HT1080 (cell line): ENCODE data around the gene KRT34. TPM values are rescaled to one million over a fixed set of nuclear protein-coding genes. Genes with fewer than 3 reads are reported as not detected.
"Not testable (repeated sequence)": the region's sequence is repeated elsewhere in the genome, so short reads cannot be mapped to it uniquely, and the experiment has no call there.

Experiments used
- DNase-seq: peaks from one replicate; pipeline ENCODE4 v3.0.0-alpha.2; 2015; ENCODE audit warnings: low read depth
- polyA plus RNA-seq, 2 experiments: library from polyadenylated mRNA; depleted of rRNA; stranded (reverse); fragments of >200 nt; gene quantifications; 2 replicates each; pipeline ENCODE4 v1.2.3, GENCODE V29; 2015
- total RNA-seq: library from RNA; depleted of rRNA; stranded (reverse); fragments of >200 nt; shearing (Covaris generic); gene quantifications from 2 replicates; pipeline ENCODE4 v1.2.3, GENCODE V29; 2014; rRNA removed

Gene KRT34
- total RNA-seq = 0.80 and 1.2 TPM in 2 replicates
- 1.3 and 1.5 TPM in 2 replicates for polyA plus RNA-seq (2015; cell fraction: cytosol; rRNA removed)
- polyA plus RNA-seq (2015; cell fraction: nucleus; rRNA removed) = 0.36 and 0.62 TPM in 2 replicates

DNA sequence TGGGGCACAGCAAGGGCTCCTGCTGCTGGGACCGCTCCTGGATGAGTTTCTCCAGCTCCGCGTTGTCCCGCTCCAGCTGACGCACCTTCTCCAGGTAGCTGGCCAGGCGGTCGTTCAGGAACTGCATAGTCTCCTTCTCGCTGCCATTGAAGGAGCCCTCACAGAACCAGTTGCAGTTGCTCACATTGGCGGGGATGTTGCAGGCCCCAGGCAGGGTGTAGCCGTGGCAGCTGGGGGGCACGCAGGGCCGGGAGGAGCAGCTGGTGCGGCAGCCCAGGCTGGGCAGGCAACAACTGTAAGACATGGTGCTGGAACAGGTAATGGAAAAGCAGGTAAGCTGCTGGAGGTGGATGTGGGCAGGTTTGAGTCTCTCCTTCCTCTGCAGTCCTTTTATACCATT, at the start of gene KRT34:
TSS of gene KRT34 (minus strand) at position 364 of the 400 bp plus-strand sequence. CDS start at position 304, 60 bp downstream.
- DNase-seq = not testable (repeated sequence)

DNA sequence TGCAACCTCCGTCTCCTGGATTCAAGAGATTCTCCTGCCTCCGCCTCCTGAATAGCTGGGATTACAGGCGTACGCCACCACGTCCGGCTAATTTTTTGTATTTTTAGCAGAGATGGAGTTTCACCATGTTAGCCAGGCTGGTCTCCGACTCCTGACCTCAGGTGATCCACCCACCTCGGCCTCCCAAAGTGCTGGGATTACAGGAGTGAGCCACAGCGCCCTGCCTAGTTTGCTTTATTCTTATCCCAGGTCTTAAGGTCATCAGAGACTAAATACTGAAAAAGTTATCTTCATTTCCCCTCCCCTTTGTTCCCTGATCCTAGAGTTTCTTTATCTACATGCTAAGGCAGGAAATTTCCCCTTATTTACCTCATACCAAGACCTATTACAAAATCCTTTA, 48.3 kb upstream of the KRT34 start:
- not testable (repeated sequence) for DNase-seq

DNA sequence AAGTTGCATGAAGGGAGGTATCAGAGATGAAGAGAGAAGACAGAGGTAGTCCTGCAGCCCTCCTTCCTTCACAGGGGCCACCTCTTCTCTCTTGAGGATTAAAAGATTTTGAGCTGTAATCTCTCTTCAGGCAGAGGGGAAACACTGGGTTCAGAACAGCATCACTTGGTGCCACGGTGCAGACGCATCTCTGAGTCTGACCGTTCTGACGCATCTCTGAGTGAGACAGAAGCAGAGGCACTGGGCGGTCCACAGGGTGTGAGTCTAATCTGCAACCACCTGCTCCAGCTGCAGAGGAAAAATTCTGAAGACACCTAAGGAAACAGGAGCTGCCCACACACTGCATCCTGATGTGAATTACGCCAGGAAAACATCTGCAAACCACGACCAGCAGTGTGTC, 47.6 kb upstream of the KRT34 start:
- DNase-seq = peak; percentile 30

DNA sequence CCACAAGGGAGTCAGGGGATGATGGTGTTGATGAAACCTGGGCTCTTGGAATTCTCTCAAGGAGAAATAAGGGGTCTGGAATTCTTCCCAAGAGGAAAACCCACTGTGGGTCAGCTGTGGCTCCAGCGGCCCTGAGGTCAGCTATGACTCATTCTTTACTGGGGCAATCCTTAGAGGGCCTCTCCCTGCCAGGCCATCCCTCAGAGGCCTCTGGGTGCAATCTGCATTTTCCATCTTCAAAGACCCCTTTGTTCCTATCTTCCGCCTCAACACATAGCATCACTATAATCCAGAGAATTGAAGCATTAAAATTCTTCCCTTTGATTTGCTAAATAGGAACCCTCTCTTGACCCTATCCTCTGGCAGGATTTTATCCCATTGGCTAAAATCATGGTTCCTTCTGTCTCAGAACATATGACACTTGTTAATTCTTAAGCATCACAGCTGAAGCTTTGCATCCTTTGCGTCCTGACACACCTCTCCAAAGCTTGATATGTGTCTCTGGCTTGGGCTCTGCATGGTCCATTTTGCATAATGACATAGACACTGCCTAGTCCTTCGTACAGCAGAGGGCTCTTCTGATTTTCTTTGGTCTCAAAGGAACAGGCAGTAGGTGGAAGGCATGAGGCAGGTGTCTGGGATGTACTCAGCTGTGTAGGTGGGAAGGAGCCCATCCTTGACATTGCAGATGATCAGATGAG, 46.6 kb upstream of the KRT34 start:
- peak; percentile 65 for DNase-seq

DNA sequence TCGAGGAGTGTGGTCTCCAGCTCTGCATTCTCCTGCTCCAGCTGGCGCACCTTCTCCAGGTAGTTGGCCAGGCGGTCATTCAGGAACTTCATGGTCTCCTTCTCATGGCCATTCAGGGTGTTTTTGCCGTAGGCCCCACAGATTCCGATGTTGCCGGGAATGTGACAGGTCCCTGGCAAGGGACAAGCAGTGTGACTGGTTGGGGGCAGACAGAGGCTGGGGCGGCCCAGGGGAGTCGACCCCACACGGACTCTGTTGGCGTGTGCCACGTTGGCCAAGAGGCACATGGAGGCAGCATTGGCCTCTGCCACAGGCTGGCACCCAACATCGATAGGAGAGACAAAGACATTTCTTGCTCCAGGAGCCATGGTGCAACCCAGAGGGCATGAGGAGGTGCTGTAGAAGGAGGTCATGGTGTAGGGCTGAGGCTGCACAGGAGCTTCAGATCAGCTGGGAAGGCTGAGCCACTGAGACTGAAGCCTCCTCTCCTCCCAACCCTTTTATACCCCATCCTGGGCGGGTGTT, 42.1 kb upstream of the KRT34 start, which contains the start of gene KRT37:
TSS of gene KRT37 (minus strand) at position 475 of the 525 bp plus-strand sequence. CDS start at position 413, 62 bp downstream.
- no peak for DNase-seq

DNA sequence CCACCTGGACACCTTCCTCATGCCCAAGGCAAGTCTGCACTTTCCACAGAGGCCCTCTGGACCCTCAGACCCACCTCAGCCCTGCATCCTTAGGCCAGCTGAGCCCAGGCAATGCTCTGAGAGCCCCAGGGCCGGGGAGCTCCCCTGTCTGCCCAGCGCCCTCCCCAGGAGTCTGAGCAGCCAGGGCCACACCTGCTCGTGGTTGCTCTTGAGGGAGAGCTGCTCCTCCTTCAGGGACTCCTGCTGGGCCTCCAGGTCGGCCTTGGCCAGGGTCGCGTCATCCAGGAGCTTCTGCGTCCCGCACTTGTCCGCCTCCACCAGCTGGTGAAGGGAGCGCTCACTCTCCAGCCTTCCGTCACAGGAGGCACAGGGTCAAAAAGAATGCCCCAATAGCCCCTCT, 40.5 kb upstream of the KRT34 start:
- not testable (repeated sequence) for DNase-seq

DNA sequence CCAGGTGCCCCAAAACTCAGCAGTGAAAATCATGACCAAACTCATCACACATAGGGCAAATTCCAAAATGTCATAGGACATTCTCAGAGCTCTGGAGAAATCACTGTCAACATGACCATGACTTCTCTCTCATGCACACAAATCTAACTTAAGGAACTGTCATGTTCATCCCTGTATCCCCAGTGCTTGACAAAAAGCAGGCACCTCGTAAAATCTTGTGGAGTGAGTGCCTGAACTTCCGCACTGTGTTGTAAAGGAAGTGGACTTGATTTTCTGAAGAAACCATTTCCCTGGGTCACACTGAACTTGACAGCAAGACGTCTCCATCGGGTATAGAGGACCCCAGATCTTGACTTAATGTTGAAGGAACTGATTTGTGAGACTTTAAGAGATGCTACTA, 39.5 kb upstream of the KRT34 start:
- no peak for DNase-seq

DNA sequence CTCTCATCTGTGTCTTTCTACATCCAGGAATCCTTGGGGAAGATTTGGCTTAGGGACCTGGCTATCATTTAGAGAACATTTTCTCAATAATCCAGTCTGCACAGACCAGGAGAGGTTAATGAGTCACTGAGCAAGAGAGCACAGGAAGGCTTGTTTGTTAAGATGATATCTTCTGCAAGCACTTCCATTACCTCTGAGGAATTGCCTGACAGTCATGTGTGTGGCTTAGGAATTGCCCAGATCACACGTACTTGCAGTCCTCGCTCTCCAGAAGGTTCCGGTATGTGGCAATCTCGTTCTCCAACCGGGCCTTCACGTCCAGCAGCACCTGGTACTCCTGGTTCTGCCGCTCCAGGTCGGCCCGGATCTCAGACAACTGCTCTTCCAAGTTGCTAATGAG, 39.0 kb upstream of the KRT34 start:
- DNase-seq = peak; percentile 61

DNA sequence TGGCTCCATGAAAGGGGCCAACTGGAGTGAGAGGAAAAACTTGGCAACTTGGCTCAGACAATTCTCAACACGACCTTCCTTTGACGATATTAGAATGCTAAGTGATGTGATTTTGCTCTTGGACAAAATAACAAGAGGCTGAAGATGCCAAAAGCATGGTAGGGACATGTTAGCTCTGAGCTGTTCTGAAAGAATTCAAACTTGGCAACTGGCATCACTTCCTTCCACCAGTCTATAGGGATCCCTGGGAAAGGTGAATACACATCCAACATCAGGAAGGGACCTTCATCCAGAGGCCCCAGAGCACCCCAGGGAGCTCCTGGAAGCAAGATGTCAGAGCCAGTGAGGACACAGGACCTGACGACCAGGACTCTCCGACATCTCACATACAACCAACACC, 38.0 kb upstream of the KRT34 start:
- DNase-seq = peak; percentile 6

DNA sequence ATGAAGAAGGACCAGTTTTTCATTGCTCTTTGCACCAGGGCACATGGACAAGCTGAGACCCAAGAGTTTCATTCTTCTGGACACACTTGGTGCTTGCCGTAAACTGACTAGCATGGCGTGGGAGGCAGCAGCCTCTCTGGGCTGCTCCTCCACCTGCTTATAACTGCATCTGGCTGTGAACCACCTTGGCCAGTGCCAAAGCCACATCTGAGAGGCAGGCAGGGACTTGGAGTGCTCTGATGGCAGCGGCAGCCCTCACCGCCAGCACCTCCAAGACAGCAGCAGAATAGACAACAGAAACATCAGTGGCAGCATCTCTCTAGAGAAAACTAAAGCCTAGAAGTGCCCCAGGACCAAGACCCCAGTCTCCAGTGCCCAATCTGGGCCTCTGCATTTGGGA, 37.6 kb upstream of the KRT34 start:
- no peak for DNase-seq

DNA sequence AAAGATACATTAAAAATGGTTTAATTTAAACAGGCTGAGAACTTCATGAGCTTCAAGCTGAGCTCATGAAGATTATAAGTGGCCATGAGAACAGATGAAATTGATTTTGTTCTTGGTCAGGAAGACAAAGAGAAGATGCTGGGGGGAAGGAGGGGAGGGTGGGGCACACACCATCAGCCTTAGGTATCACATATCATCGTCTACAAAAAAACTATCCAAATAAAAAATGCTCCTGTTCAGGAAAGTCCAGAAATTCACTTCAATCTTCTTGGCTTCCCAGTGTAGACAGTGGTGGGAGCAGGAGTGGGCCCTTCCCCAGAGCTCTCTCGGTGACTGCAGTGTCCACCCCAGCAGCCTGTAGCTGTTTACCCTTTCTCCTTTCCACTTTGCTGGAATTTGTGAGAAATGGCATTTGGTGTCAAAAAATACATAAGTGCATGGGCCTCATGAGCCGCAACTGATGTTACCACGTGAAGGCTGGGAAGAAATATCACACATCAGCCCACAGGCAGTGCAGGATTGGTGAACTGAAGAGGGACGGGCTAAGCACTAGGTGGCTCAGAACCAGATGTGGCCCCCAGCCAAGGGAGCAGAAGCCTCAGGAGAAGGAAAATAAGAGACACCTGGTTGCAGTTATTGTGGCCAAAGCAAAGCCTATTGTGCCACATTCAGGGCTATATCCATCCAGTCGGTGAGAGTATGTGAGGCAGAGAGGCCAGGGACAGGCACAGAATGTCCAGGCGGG, 36.2 kb upstream of the KRT34 start:
- no peak for DNase-seq

DNA sequence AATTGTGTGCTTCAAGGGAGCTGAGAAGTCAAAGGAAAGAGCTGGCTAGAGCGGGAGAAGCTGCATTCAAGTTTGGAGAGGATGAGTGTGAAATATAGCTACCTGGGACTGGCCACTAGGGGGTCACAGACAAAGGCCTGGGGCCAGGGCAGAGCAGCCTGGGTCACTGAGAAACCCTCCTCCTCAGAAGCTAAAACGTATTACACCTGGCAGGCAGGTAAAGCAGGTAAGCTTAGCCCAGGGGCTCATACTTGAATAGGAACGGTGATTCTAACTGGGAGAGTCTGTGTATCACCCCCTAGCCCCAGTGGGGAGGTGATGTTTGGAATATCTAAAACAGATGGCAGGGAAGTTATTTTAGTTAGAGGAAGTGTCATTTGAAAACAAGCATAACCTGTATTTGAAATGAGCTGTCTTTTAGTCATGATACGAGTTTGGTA, 35.5 kb upstream of the KRT34 start:
- no peak for DNase-seq

DNA sequence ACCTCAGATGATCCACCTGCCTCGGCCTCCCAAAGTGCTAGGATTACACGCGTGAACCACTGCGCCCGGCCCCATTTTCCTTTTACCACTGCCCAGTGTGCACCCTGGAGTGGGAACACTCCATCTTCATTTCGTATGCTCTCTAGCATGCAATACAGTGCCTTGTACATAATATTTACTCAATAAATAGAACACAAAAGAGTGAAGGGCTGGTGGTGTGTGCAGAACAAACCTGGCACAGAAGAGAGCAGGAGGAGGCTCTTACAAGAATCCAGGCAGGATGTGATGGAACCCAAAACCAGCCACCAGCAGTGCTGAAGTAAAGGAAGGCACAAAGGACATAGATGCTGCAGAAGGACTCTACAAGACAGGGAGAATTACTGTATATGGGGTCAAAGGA, 35.0 kb upstream of the KRT34 start:
- no peak for DNase-seq

DNA sequence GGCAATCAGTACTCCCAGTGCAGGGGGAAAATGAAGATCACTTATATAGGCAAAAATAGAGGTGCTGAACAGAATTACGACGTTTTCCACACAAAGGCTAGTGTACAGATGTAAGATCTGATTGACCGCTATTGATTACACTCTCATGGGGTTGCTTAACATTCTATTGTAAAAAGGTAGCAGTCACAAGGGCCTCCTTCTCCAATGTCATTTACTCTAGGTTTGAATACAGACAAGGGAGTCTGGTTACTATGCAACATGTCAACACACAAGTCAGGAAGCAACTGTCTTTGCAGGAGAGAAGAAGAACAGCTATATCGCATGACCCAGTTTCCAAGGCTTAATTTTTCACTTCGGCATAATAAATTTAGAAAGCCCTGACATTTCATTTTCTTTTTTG, 34.4 kb upstream of the KRT34 start:
- DNase-seq = no peak

DNA sequence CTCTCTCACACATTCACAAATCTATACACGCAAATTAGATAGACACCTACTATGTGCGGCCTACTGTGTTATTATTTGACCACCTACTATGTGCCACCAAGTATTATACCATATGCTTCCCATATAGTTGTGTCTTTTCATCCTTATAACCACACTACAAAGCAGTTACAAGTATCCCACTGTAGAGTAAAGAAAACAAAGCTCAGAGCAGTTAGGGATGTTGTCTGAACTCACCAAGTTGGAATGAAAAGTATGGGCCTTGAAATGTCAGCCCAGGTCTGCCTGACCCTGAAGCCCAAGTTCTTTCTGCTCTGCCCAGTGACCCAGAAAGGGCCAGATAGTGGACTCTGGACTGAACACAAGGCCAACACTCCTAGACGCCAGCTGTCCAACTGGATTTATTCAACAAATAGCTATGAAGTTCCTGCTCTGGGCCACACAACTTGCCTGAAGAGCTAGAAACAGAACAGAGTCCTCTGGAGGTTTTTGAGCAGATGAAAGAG, 33.8 kb upstream of the KRT34 start:
- no peak for DNase-seq

DNA sequence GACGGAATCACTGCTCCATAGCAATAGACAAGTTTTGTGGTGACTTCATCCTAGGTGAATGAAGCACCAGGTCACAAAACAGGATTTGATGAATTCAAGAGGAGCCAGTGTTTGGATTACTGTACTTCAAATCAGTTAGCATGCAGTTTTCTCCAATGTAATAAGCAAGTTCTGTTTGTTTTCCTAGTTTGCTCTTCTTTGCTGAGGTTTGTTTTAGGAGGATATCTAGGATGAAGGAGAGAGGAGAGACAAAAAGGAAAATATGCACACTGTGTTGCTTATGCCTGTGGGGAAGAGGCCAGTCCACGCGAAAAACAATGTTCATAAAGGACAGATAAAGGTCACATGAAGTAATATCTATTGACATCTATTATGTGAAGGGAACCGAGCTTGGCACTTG, 33.3 kb upstream of the KRT34 start:
- no peak for DNase-seq

DNA sequence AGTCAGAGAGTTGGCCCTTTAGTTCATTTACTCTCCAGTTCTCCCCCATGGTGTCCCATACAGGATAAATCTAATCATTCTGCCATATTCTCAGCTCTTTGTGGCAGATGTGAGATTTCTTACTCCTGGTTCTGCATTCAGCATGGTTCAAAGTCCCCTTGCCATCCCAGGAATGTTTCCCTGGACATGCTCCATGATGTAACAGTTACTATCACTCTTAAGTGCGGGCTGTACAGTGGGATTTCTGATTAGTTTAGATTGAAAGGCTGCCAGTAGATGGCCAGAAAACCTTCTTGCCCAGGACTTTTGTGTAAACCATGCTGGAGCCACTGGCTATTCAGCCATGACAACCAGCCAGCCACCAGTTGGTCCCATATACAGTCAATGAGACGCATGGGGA, 31.9 kb upstream of the KRT34 start:
- DNase-seq = no peak

DNA sequence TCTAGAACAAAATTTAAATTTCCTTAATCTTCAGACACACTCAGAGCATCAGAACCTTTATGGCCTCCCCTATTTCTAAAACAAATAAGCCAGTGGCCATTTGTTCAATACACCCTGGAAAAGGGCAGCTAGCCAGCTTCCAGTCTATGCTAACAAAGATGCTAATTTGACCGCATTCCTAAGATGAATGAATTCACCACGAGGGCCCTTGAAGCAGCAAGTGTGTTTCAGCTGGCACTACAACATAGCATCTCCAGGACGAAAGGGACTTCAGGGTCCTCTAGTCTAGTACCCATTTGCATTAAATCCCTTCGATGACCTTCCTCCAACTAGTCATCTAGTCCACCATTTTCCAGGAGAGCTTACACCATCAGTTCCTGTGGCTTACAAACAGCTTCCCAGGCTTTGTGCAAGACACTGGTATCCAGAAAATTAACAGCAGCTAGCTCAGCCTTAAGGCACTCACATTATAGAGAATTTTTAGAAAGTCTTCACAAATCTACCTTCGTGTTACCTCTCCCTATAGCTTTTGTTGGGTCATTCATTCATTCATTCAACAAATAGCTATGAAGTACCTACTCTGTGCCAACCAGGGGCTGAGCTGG, 31.3 kb upstream of the KRT34 start:
- no peak for DNase-seq

DNA sequence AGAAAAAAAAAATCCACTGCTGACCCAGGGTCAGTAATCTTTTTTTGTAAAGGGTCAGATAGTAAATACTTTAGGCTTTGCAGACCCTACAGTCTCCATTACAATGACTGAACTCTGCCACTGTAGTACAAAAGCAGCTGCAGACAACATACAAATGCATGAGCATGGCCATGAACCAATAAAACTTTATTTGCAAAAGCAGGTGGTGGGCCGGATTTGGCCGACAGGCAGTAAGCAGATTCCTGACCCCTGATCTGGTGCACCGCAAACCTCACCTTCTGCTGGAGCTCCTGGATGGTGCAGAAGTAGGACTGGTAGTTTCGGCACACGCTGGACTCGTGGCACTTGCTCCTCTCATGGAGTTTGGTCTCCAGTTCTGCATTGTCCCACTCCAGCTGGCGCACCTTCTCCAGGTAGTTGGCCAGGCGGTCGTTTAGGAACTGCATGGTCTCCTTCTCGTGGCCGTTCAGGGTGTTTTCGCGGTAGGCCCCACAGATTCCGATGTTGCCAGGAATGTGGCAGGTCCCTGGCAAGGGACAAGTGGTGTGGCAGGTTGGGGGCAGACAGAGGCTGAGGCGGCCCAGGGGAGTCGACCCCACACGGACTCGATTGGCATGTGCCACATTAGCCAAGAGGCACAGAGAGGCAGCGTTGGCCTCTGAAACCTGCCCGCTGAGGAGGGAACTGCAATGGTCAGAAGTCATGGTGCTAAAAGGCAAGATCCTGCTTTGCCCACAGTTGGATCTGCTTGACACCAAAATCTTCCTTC, 29.1 kb upstream of the KRT34 start:
- no peak for DNase-seq

DNA sequence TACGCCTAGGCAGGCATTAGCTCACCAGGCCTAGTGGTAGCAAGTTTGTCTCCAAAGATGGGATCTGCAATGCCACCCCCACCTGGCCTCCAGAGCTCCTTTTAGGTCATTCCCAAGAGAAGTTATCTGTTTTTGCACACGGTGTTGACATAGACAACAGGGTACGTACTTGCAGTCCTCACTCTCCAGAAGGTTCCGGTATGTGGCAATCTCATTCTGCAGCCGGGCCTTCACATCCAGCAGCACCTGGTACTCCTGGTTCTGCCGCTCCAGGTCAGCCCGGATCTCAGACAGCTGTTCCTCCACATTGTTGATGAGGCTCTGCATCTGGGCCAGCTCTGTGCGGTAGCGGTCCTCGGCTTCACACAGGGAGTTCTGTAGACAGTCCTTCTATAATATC, 25.1 kb upstream of the KRT34 start:
- no peak for DNase-seq

DNA sequence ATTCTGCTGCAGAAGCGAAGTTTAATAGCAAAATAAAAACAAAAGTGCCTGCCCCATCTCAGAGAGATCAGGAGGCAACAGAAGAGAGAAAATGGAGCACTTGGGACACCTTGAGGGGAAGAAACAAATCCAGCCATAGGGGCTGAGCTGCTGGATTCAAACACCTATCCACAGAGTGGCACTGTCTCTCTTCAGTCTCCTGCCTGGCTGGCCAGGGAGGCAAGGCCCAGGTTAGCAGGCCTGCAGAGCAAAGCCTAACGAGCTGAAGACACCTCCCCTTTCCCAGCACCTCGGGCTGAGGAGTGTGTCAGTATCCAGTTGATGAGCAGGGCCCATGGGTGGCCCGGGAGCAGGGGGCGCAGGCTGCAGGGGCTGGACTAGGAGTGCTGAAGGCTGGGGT, 24.1 kb upstream of the KRT34 start:
- DNase-seq = peak; percentile 18
